Measurements from ENCODE around the gene IRAK2. TPM values are rescaled to one million over a fixed set of nuclear protein-coding genes. Genes with fewer than 3 reads are reported as not detected.

Gene IRAK2
- total RNA-seq, 1 experiment from 2014 or later, result 4.2 TPM

DNA sequence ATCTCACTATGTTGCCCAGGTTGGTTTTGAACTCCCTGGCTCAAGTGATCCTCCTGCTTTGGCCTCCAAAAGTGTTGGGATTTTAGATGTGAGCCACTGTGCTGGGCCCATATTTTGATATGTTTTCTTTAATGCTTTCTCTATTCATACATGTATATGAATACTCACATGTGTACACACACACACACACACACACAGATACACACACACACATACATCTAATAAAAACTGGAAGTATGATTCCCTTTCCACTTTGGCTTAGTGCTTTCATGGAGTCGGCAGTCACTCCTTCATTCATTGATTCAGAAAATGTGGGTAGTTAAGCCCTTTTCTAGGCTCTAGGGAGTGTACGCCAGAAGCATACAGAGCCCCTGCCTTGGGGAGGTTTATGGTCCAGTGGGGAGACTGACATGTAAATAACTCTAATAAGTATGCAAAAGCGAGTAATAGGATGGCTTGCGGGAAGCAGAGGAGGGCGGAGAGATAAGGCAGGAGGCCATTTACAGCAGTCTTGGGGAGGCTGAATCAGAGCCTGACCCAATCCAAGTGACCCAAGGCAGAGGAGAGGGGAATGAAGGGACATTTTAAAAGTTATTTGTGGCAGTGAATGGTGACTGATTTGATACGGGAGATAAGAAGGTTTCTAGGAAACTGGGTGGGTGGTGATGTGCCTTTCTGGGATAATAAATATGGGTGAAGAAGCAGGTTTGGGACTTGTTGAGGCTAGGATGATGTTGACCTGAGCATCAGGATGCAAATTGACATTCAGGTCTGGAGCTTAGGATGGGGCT, 51.1 kb downstream of the IRAK2 start:
- no peak for TF ChIP-seq CTCF (IDR thresholded peaks at IDR 0.05; ENCODE audit: insufficient read depth in 1 of 2, low read depth in 1 of 2, low read length in 1 of 2, severe bottlenecking in 1 of 2, unreplicated experiment in 1 of 2)
- Histone ChIP-seq H3K4me3 (ENCODE audit: low read depth, low read length) (no peak overlapping the region), H3K4me1 (no peaks in the 10 kb centered on the region), H3K36me3 (ENCODE audit: control insufficient read depth, insufficient read depth, low read length) (no peaks in the 10 kb centered on the region; the same call in 1 of the 2 replicates), H3K9me3 (no peaks in the 10 kb centered on the region), H3K27me3 (replicated peaks; ENCODE audit: control insufficient read depth, insufficient read depth, low read length) (no peaks in the 10 kb centered on the region)
- no TSS peak for BruUV-seq (replicated peaks)
- Mint-ChIP-seq H3K4me3 (ENCODE audit: unreplicated experiment) (no peak overlapping the region), H3K27ac (ENCODE audit: unreplicated experiment) (peak overlapping the region; percentile 33), H3K27me3 (ENCODE audit: insufficient read depth, unreplicated experiment) (no peaks in the 10 kb centered on the region), H3K4me1 (ENCODE audit: low read depth, unreplicated experiment) (peaks cover 4% of the 10 kb centered on the region), H3K36me3 (ENCODE audit: insufficient read depth, unreplicated experiment) (peaks cover 27% of the 10 kb centered on the region), H3K9me3 (ENCODE audit: unreplicated experiment) (peaks cover 24% of the 10 kb centered on the region)
- intact Hi-C loops (cut with micrococcal nuclease; ENCODE audit: unreplicated experiment), result no loop called here
- ChIA-PET POLR2A (no interaction called here), CTCF (no interaction called here)
- no peak for DNase-seq

DNA sequence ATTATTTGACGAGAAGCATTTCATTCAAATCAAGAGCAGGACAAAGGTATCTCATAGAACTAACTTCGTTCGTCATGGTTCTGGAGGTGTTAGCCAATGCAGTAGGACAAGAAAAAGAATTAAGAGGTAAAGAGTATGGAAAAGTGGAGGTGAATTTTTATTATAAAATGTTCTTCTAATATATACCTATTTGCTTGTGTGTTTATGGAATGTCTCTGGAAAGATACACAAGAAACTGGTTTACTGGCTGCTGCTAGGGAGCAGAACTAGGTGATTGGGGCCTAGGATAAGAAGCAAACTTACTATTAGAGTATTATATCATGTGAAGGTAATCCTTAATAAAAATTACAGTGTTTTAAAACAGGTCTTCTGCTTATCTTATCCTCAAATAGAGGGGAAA, 52.6 kb downstream of the IRAK2 start:
- Mint-ChIP-seq H3K36me3 (ENCODE audit: insufficient read depth, unreplicated experiment) (peaks cover 24% of the 10 kb centered on the region), H3K4me1 (ENCODE audit: low read depth, unreplicated experiment) (peaks cover 4% of the 10 kb centered on the region), H3K27ac (ENCODE audit: unreplicated experiment) (no peak overlapping the region), H3K9me3 (ENCODE audit: unreplicated experiment) (peaks cover 24% of the 10 kb centered on the region), H3K4me3 (ENCODE audit: unreplicated experiment) (no peak overlapping the region), H3K27me3 (ENCODE audit: insufficient read depth, unreplicated experiment) (no peaks in the 10 kb centered on the region)
- Histone ChIP-seq H3K9me3 (no peaks in the 10 kb centered on the region), H3K4me3 (ENCODE audit: low read depth, low read length) (no peak overlapping the region), H3K36me3 (ENCODE audit: control insufficient read depth, insufficient read depth, low read length) (no peaks in the 10 kb centered on the region; the same call in 1 of the 2 replicates), H3K27me3 (replicated peaks; ENCODE audit: control insufficient read depth, insufficient read depth, low read length) (no peaks in the 10 kb centered on the region), H3K4me1 (no peaks in the 10 kb centered on the region)
- no peak for TF ChIP-seq CTCF (IDR thresholded peaks at IDR 0.05; ENCODE audit: insufficient read depth in 1 of 2, low read depth in 1 of 2, low read length in 1 of 2, severe bottlenecking in 1 of 2, unreplicated experiment in 1 of 2)
- CTCF ChIA-PET, result no interaction called here
- BruUV-seq (replicated peaks), result no TSS peak
- intact Hi-C loops (cut with micrococcal nuclease; ENCODE audit: unreplicated experiment), result no loop called here
- POLR2A ChIA-PET, result no interaction called here
- DNase-seq, result no peak

- peaks cover 8% of the 10 kb centered on the region for H3K4me1 Mint-ChIP-seq (ENCODE audit: low read depth, unreplicated experiment)
- BruUV-seq (replicated peaks), result no TSS peak
- Histone ChIP-seq H3K27me3 (replicated peaks; ENCODE audit: control insufficient read depth, insufficient read depth, low read length) (no peaks in the 10 kb centered on the region), H3K9me3 (no peaks in the 10 kb centered on the region), H3K4me3 (ENCODE audit: low read depth, low read length) (no peak overlapping the region), H3K4me1 (no peaks in the 10 kb centered on the region), H3K36me3 (ENCODE audit: control insufficient read depth, insufficient read depth, low read length) (no peaks in the 10 kb centered on the region; the same call in 1 of the 2 replicates)
- CTCF ChIA-PET, result no interaction called here
- H3K4me3 Mint-ChIP-seq (ENCODE audit: unreplicated experiment), result no peak overlapping the region
- H3K27ac Mint-ChIP-seq (ENCODE audit: unreplicated experiment), result no peak overlapping the region
- POLR2A ChIA-PET, result no interaction called here
- no peak for TF ChIP-seq CTCF (IDR thresholded peaks at IDR 0.05; ENCODE audit: insufficient read depth in 1 of 2, low read depth in 1 of 2, low read length in 1 of 2, severe bottlenecking in 1 of 2, unreplicated experiment in 1 of 2)
- H3K9me3 Mint-ChIP-seq (ENCODE audit: unreplicated experiment), result peaks cover 24% of the 10 kb centered on the region
- no peak for DNase-seq
- H3K36me3 Mint-ChIP-seq (ENCODE audit: insufficient read depth, unreplicated experiment), result peaks cover 32% of the 10 kb centered on the region
- H3K27me3 Mint-ChIP-seq (ENCODE audit: insufficient read depth, unreplicated experiment), result no peaks in the 10 kb centered on the region
- intact Hi-C loops (cut with micrococcal nuclease; ENCODE audit: unreplicated experiment), result no loop called here
Observed at GRCh38 chr3:10219737-10220136, 55.0 kb downstream of the IRAK2 start.

Data from Caco-2 (cell line).